ENCODE results near the gene IL1RAPL1.

GRCh38 chrX:28590396-28590795, 3.1 kb downstream of the IL1RAPL1 start:
- TF ChIP-seq FOXJ3 (CRISPR knock-in tag; IDR thresholded peaks at IDR 0.05) (no peak), RCOR1 (IDR thresholded peaks at IDR 0.05; ENCODE audit: low read length) (no peak), TAF1 (IDR thresholded peaks at IDR 0.05; ENCODE audit: borderline replicate concordance, low read depth, low read length) (no peak), RXRA (IDR thresholded peaks at IDR 0.05; ENCODE audit: borderline replicate concordance, low read depth) (no peak), JUND (IDR thresholded peaks at IDR 0.05) (no peak), USF2 (IDR thresholded peaks at IDR 0.05; ENCODE audit: borderline replicate concordance, low read depth, low read length) (no peak), EP300 (IDR thresholded peaks at IDR 0.05; ENCODE audit: borderline replicate concordance in 1 of 2, low read depth in 1 of 2, low read length in 1 of 2) (no peak), MXI1 (IDR thresholded peaks at IDR 0.05; ENCODE audit: low read depth, low read length) (no peak), EZH2phosphoT487 (IDR thresholded peaks at IDR 0.05; ENCODE audit: borderline replicate concordance, low read depth) (no peak), ELF1 (IDR thresholded peaks at IDR 0.05) (no peak)
- TF ChIP-seq, protein P1, sequence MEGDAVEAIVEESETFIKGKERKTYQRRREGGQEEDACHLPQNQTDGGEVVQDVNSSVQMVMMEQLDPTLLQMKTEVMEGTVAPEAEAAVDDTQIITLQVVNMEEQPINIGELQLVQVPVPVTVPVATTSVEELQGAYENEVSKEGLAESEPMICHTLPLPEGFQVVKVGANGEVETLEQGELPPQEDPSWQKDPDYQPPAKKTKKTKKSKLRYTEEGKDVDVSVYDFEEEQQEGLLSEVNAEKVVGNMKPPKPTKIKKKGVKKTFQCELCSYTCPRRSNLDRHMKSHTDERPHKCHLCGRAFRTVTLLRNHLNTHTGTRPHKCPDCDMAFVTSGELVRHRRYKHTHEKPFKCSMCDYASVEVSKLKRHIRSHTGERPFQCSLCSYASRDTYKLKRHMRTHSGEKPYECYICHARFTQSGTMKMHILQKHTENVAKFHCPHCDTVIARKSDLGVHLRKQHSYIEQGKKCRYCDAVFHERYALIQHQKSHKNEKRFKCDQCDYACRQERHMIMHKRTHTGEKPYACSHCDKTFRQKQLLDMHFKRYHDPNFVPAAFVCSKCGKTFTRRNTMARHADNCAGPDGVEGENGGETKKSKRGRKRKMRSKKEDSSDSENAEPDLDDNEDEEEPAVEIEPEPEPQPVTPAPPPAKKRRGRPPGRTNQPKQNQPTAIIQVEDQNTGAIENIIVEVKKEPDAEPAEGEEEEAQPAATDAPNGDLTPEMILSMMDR (IDR thresholded peaks at IDR 0.05): no peak
- TF ChIP-seq, protein P2, sequence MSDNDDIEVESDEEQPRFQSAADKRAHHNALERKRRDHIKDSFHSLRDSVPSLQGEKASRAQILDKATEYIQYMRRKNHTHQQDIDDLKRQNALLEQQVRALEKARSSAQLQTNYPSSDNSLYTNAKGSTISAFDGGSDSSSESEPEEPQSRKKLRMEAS (IDR thresholded peaks at IDR 0.05; ENCODE audit: low read depth): no peak

Data from SK-N-SH (cell line).